OCI-LY3 (cell line): ENCODE measurements around the gene SYNCRIP.

ENCODE experiments used
- EZH2phosphoT487 ChIP-seq: fragments of 200-600 bp; shearing (Covaris generic); IDR thresholded peaks from 2 replicates; pipeline ENCODE4 v1.6.1; 2018; ENCODE audit warnings: antibody characterized with exemption, mixed run types, low read depth
- TF ChIP-seq, protein P1 (sequence below): fragments of 200-600, 300-600 bp; sonication (generic); IDR thresholded peaks from 2 replicates; pipeline ENCODE4 v1.5.1; 2014; ENCODE audit warnings: antibody characterized with exemption, low read length, low read depth

DNA sequence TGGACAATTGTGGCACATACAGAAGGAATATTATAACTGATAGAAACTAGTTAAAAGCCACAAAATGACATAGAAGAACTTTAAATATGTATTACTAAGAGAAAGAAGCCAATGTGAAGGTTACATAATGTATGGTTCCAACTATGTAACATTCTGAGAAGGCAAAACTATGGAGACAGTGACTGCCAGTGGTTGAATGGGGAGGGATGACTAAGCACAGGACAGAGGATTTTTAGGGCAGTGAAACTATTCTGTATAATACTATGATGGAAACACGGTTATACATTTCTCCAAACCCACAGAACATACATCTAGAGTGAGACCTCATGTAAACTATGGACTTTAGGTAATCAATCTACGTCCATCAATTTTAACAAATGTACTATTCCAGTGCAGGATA is 22.4 kb downstream of the SYNCRIP start:
- TF ChIP-seq, protein P1, sequence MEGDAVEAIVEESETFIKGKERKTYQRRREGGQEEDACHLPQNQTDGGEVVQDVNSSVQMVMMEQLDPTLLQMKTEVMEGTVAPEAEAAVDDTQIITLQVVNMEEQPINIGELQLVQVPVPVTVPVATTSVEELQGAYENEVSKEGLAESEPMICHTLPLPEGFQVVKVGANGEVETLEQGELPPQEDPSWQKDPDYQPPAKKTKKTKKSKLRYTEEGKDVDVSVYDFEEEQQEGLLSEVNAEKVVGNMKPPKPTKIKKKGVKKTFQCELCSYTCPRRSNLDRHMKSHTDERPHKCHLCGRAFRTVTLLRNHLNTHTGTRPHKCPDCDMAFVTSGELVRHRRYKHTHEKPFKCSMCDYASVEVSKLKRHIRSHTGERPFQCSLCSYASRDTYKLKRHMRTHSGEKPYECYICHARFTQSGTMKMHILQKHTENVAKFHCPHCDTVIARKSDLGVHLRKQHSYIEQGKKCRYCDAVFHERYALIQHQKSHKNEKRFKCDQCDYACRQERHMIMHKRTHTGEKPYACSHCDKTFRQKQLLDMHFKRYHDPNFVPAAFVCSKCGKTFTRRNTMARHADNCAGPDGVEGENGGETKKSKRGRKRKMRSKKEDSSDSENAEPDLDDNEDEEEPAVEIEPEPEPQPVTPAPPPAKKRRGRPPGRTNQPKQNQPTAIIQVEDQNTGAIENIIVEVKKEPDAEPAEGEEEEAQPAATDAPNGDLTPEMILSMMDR = no peak
- no peak for TF ChIP-seq EZH2phosphoT487
